CD4-positive, alpha-beta T cell treated with Interferon gamma for 1 hour (primary cell): ENCODE data around the gene MED22.
A peak's percentile ranks its signal among the peaks of the same experiment; 100 is the strongest.

Experiments
- DNase-seq: peaks from one replicate; pipeline ENCODE4 v3.0.0-alpha.2; 2020

The MED22 gene

GRCh38 chr9:133375724-133376654 is 28.1 kb upstream of the MED22 start, which contains the start of the genes STKLD1 and SURF4:
Gene STKLD1, plus strand, starts transcription at chr9:133376366. Its CDS starts 108 bp downstream, at chr9:133376474.
Gene SURF4, minus strand, starts transcription at chr9:133376060. Its CDS starts 91 bp downstream, at chr9:133375969.
- peak; percentile 93 for DNase-seq

GRCh38 chr9:133375116-133375723 is 27.3 kb upstream of the MED22 start:
- DNase-seq = no peak

- no peak for DNase-seq
Measured at GRCh38 chr9:133374612-133375115, 26.7 kb upstream of the MED22 start.

- no peak for DNase-seq
Measured at GRCh38 chr9:133372144-133372543, 24.2 kb upstream of the MED22 start.

GRCh38 chr9:133371261-133371711 is 23.4 kb upstream of the MED22 start:
- DNase-seq = peak; percentile 50

- DNase-seq = peak; percentile 36
Measured at GRCh38 chr9:133370685-133371084, 22.8 kb upstream of the MED22 start.

GRCh38 chr9:133369933-133370332 is 22.0 kb upstream of the MED22 start:
- DNase-seq = no peak

GRCh38 chr9:133369422-133369821 is 21.5 kb upstream of the MED22 start:
- no peak for DNase-seq

GRCh38 chr9:133368249-133368881 is 20.4 kb upstream of the MED22 start:
- no peak for DNase-seq

- DNase-seq = no peak
Measured at GRCh38 chr9:133367778-133368177, 19.8 kb upstream of the MED22 start.

GRCh38 chr9:133367221-133367620 is 19.3 kb upstream of the MED22 start:
- no peak for DNase-seq

- no peak for DNase-seq
Measured at GRCh38 chr9:133366435-133366834, 18.5 kb upstream of the MED22 start.

- DNase-seq = no peak
Measured at GRCh38 chr9:133362359-133363044, 14.6 kb upstream of the MED22 start.

- no peak for DNase-seq
Measured at GRCh38 chr9:133361507-133362092, 13.7 kb upstream of the MED22 start.

- no peak for DNase-seq
Measured at GRCh38 chr9:133360400-133361393, 12.8 kb upstream of the MED22 start.

- no peak for DNase-seq
Measured at GRCh38 chr9:133359399-133360175, 11.7 kb upstream of the MED22 start.

- DNase-seq = no peak
Measured at GRCh38 chr9:133357656-133358055, 9.7 kb upstream of the MED22 start.

GRCh38 chr9:133356391-133357091 is 8.6 kb upstream of the MED22 start, which contains the start of the genes SURF1 and SURF2:
Gene SURF1, minus strand, starts transcription at chr9:133356487. Its CDS starts 34 bp downstream, at chr9:133356453.
Gene SURF2, plus strand, starts transcription at chr9:133356550. Its CDS starts 43 bp downstream, at chr9:133356593.
- peak; percentile 85 for DNase-seq

GRCh38 chr9:133355881-133356357 is 8.0 kb upstream of the MED22 start:
- no peak for DNase-seq
